Measurements from ENCODE around the gene CTR9.

DNA sequence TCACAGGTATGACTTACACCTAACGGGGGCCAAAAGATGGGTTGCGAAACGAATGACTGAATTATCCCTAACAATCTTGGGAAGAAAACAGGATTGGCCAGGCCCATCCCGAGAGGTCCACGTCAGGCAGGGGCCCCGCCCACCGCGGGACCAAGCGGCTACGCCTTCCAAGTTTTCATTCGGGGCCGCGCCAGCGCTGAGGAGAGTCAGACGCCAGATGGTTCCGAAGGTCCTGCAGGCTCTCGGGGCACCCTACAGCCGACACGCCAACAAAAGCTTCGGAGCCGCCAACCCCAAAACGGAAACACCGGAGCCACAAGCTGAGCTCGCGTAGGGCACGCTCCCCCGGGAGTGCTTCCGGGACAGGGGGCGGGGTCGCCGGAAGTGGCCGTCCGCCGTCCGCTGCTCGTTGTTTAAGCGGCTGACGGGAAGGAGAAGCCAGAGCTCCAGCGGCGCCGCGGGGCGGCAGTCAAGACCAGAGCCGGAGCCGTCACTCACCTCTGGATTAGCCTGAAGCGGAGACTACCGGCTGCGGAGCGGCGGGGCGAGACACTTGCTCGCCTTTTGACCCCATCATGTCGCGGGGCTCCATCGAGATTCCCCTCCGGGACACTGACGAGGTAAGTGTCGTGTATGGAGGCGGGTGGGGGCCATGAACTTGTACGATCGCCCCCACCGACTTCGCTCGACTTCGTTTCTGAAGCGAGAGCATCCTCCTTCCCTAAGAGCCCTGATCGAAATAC, at the start of gene CTR9:
- TF ChIP-seq CTCF (IDR thresholded peaks at IDR 0.05; ENCODE audit: low read depth, low read length) (peak; percentile 17), POLR2A (IDR thresholded peaks at IDR 0.05; ENCODE audit: extremely low read depth, insufficient read length) (no peak), MYC (IDR thresholded peaks at IDR 0.05; ENCODE audit: low read depth, low read length) (peak; percentile 86)
- TF ChIP-seq, protein P1, sequence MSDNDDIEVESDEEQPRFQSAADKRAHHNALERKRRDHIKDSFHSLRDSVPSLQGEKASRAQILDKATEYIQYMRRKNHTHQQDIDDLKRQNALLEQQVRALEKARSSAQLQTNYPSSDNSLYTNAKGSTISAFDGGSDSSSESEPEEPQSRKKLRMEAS (IDR thresholded peaks at IDR 0.05; ENCODE audit: low read depth, low read length), result peak; percentile 86

Measured in NB4 (cell line).